Epidermal melanocyte (primary cell): ENCODE data around the gene TMEM204.
A peak's percentile ranks its signal among the peaks of the same experiment; 100 is the strongest.

Experiments used
- DNase-seq: peaks from one replicate; pipeline ENCODE4 v3.0.0; 2011; ENCODE audit warnings: low spot score; ENCODE audit not compliant: insufficient read length

The TMEM204 gene

DNA sequence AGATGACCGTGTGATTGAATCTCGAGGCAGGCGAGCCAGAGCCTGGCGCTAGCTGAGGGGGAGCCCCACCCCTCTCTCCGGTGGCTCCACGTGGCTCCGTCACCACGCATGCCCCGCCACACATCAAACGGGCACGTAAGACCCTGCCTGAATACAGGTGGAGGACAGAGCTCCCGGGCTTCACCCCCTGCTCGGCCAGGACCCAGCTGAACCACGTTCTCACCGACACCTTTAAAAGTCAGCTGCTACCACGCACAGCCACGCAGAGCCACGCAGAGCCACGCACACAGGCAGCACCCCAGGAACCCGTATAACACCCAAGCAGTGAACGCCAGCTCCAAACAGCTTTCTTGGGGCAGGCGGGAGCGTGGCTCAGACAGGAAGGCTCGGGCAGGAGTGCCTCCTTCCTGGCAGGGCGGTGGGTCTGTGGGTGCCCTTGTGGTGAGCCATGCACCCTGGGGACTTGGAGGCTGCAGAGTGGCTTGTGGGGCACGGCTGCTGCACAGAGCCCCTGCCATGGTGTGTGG lies 4.4 kb downstream of the TMEM204 start:
- DNase-seq: no peak

DNA sequence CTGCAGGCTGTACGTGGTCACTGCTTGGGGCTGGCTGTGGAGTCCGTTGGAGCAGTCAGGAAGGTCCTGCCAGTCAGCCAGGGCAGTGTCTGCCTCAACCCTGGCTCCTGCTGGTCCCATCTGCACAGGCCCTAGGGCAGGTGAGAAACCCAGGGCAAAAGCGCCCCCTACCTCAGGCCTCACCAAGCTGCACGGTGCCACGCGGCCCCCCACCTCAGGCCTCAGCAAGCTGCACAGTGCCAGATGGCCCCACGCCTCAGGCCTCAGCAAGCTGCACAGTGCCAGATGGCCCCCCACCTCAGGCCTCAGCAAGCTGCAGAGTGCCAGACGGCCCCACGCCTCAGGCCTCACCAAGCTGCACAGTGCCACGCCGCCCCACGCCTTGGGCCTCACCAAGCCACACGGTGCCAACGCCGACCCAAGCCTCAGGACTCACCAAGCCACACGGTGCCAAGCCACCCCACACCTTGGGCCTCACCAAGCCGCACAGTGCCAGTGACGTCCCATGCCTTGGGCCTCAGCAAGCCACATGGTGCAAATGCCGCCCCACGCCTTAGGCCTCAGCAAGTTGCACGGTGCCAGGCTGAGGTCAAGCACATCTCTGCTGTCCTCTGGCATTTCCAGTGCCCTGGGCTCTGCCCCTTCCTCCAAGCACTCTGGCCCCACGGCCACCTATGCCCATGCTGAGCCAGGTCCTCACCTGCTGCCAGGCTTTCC lies 5.5 kb downstream of the TMEM204 start:
- DNase-seq: no peak

GRCh38 chr16:1539720-1540555 lies 6.5 kb downstream of the TMEM204 start:
- DNase-seq: no peak

- no peak for DNase-seq
Measured at GRCh38 chr16:1540556-1540855, 7.0 kb downstream of the TMEM204 start.

GRCh38 chr16:1541293-1542165 lies 8.1 kb downstream of the TMEM204 start:
- DNase-seq: no peak

DNA sequence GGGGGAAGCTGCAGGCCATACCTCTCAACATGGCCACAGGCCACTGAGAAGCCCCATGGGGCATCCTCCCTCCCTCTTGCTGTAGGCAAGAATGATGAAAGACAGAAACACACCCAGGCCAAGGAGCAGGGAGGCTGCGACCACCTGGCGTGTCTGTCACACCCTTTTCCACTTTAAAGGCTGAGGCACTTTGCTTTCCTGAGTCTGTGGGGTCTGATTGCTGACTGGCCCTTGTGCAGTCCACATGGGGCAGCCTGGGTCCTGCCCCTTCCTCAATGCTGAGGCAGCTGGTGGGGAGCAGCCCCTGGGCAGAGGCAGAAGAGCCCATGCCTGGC lies 8.7 kb downstream of the TMEM204 start:
- no peak for DNase-seq

- DNase-seq: no peak
Measured at GRCh38 chr16:1542533-1542932, 9.1 kb downstream of the TMEM204 start.

- DNase-seq: peak; percentile 85
Measured at GRCh38 chr16:1543085-1543896, 9.8 kb downstream of the TMEM204 start.

DNA sequence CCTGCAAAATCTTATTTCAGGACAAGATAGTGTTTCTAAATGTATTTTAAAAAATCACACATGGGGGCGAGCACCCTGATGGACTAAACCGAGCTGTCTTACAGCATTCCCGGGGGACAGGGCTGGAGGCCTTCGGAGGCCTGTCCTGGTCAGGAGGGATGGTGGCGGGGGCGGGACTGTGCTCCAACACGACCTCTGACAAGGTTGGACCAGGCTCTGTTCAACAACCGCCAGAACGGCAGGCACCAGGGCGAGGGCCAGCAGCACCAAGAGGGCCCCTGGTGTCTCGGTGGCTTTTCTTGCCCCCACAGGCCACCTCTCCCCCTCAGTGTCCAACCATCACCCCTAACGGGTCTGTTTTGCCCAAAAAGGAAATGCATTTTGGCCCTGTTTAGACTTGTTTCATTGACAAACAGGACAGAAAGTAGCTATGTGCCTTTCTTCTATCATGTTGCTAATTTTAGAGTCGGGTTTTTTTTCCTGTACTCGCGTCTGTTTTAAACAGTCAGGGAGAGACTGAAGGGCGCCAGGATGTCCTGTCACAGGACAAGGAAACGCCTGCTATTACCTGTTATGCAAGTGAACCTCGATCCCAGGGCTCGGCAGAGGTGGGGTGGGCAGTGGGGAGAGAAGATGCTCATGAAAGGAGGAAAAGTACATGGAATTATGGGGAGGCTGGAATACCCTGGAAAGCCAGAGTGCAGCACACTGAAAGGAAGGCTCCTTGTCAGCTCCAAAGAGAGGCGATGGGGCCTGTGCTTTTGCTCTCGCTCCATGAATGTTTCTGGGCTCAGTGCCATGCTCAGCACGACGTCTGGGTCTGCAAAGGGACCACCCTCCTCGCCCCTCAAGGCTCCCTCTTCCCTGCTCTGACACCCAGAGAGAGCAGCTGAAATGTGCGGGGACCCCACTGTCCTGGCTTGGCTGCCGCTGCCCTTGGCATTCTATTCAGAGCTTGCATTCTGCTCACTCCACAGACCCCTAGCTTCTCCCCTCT lies 11.9 kb downstream of the TMEM204 start:
- no peak for DNase-seq

- no peak for DNase-seq
Measured at GRCh38 chr16:1546430-1546829, 13.0 kb downstream of the TMEM204 start.

DNA sequence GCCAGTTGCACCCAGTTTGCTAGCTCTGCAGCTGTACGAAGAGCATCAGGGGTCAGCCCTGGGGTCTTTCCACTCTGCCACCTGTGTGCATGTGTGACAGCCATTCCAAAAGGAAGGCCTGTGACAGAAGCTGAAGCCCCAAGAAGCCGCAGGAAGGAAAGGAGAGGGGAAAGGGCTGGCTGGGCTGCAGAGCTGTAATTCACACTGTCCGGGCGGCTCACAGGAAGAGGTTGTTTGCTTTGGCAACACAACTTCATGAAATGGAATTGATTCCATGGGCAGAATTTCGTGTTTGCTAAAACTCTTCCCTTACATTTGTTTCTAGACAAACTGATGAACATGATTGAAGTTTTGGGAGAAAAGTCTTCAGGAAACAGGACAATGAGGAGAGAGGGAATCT lies 14.8 kb downstream of the TMEM204 start:
- DNase-seq: no peak

- no peak for DNase-seq
Measured at GRCh38 chr16:1548727-1549126, 15.3 kb downstream of the TMEM204 start.

DNA sequence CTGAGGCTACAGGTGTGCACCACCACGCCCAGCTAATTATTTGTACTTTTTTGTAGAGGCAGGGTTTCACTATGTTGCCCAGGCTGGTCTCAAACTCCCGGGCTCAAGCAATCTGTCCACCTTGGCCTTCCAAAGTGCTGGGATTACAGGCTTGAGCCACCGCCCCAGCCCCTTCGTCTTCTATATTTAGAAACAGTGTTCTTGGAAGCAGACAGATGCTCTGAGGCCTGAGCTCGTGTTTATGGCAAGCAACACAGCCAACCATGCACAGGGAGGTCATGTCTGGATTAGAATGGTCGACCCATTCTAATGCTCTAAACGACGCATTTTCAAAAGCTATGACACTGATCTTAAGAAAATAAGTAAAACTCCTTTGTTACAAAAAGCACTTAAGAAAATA lies 16.6 kb downstream of the TMEM204 start:
- no peak for DNase-seq

DNA sequence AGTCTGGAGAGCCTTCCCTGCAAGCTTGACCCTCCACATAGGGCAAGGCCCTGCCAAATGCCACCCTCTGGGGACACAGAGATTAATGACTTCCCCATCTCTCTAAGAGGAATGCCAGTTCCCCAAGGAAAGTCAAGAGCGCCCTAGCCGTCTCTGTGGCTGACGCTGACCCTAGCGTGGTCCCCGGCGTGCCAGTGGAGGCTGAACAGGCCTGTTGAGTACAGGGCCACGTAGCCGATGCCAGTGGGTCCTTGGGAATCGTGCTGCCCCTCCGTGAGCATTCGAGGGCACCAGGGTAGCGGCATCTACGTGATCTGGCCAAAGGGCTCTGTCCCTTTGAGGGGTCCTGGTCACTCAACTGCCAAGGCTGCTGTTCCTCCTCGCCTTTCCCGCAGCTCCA lies 17.2 kb downstream of the TMEM204 start:
- DNase-seq: no peak

DNA sequence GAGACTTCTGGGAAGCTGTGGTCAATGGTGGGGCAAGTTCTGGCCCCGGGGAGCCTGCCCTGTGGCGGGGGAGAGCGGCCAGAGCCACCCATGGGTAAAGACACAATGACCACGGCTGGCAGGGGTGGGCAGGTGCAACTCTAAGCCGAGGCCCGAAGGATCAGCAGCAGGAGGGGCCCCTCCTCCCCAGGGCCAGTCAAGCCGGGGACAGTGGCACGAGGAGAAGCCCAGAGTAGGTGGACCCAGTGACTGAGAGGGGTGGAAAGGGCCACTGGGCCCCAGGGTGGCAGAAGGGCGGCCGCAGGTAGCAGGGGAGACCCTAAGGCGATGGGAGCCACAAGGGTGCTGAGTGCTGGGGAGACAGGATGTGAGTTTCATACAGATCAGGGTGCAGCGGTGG lies 17.7 kb downstream of the TMEM204 start:
- DNase-seq: no peak

- DNase-seq: no peak
Measured at GRCh38 chr16:1552129-1552528, 18.7 kb downstream of the TMEM204 start.

DNA sequence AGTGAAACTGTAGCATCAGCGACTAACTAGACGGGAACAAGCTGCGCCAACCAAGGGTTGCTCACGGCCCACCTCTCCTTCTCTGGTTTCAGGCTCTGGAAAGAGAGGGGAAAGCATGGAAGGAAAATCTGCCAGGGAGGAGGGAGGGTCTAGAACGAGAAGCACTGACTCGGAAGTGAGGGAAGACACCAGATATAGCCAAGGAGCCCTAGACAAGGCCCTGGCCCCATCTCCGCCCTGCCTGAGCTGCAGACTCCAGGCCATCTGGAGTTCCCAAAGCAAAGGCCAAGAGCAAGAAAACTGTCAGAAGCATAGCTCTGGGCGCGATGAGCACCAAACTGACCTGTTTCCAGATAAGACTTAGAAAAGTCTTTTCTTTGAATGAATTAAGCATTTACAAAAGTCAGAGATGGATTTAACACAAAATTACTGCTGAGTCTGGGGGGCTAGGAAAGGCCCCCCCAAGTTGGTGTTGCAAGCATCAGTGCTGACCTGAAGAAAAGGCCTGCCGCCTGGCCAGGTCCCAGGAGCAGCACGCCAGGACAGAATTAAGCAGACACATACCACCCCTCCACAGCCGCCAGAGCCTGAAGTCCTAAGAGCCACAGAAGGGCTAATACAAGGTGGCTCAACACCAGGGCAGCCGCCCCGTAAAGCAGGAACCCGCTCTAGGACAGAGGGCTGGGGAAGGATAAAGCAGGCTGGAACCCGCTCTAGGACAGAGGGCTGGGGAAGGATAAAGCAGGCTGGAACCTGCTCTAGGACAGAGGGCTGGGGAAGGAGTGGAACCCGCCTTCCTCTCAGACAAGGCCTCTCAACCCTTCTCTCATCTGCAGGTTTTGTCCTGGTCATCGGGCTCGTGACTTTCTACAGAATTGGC lies 20.7 kb downstream of the TMEM204 start:
- no peak for DNase-seq

DNA sequence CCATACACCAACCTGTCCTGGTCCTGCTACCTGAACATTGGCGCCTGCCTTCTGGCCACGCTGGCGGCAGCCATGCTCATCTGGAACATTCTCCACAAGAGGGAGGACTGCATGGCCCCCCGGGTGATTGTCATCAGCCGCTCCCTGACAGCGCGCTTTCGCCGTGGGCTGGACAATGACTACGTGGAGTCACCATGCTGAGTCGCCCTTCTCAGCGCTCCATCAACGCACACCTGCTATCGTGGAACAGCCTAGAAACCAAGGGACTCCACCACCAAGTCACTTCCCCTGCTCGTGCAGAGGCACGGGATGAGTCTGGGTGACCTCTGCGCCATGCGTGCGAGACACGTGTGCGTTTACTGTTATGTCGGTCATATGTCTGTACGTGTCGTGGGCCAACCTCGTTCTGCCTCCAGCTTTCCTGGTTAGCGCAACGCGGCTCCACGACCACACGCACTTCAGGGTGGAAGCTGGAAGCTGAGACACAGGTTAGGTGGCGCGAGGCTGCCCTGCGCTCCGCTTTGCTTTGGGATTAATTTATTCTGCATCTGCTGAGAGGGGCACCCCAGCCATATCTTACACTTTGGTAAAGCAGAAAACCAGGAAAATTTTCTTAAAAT lies 21.5 kb downstream of the TMEM204 start:
- no peak for DNase-seq
